HCT116 (cell line): Measurements from ENCODE around the gene ARPC5.

Experiments used
- CTCF ChIP-seq, 3 experiments: fragments of 200-600 bp in 1 of 3; sonication (generic) in 1 of 3; IDR thresholded peaks in 2 of 3; conservative IDR thresholded peaks in 1 of 3; 2 replicates each; pipeline ENCODE4 v1.5.1; 2012 to 2017; ENCODE audit warnings: low read depth in 2 of 3, low read length in 2 of 3, antibody characterized with exemption in 1 of 3, borderline replicate concordance in 1 of 3, control low read depth in 1 of 3, mild to moderate bottlenecking in 1 of 3, mixed read lengths in 1 of 3, mixed run types in 1 of 3, moderate library complexity in 1 of 3; ENCODE audit not compliant: insufficient read depth in 1 of 3
- POLR2A ChIP-seq: IDR thresholded peaks from 2 replicates; pipeline ENCODE4 v1.7.0; 2011; ENCODE audit warnings: borderline replicate concordance; ENCODE audit not compliant: insufficient read depth, insufficient read length; ENCODE audit errors: extremely low read depth
- SIN3A ChIP-seq: IDR thresholded peaks from 2 replicates; pipeline ENCODE4 v1.6.1; 2012; ENCODE audit warnings: low read depth
- SP1 ChIP-seq: IDR thresholded peaks from 2 replicates; pipeline ENCODE4 v1.6.1; 2012; ENCODE audit warnings: low read depth
- SRF ChIP-seq: IDR thresholded peaks from 2 replicates; pipeline ENCODE4 v1.6.1; 2012; ENCODE audit warnings: low read depth
- YY1 ChIP-seq: IDR thresholded peaks from 2 replicates; pipeline ENCODE4 v1.6.1; 2011; ENCODE audit warnings: low read length, low read depth, moderate library complexity, mild to moderate bottlenecking; ENCODE audit not compliant: insufficient replicate concordance; ENCODE audit errors: extremely low read depth
- ZNF274 ChIP-seq: fragments of 200-500 bp; sonication (Bioruptor generic); IDR thresholded peaks from 2 replicates; pipeline ENCODE4 v1.6.1; 2014; ENCODE audit warnings: mild to moderate bottlenecking, low read depth, low read length, inconsistent platforms
- TF ChIP-seq, protein P1 (sequence below): IDR thresholded peaks from 2 replicates; pipeline ENCODE4 v1.6.1; 2012; ENCODE audit warnings: low read depth

DNA sequence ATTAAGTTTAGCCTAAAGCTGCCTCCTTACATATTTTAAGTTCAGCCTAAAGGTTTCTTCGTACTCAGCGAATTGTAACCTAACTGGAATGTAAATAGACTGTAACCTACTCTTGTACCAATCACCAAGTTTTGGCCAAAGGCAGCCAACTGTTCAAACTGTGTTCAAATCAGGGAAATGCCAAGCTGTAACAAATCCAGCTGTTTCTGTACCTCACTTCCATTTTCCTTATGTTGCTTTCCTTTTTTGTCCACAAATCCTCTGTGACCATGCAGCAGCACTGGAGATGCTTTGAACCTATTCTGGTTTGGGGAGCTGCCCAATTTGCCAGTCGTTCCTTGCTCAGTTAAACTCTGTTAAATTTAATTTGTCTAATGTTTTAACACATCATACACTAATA, 20.8 kb upstream of the ARPC5 start:
- TF ChIP-seq YY1 (no peak), ZNF274 (no peak), CTCF (IDR thresholded peaks at IDR 0.05 in 2 of 3, conservative IDR thresholded peaks at IDR 0.05 in 1 of 3; ENCODE audit: borderline replicate concordance in 1 of 3, insufficient read depth in 1 of 3, low read depth in 2 of 3, low read length in 2 of 3) (no peak), POLR2A (no peak), SP1 (no peak), SIN3A (no peak), SRF (no peak)
- TF ChIP-seq, protein P1, sequence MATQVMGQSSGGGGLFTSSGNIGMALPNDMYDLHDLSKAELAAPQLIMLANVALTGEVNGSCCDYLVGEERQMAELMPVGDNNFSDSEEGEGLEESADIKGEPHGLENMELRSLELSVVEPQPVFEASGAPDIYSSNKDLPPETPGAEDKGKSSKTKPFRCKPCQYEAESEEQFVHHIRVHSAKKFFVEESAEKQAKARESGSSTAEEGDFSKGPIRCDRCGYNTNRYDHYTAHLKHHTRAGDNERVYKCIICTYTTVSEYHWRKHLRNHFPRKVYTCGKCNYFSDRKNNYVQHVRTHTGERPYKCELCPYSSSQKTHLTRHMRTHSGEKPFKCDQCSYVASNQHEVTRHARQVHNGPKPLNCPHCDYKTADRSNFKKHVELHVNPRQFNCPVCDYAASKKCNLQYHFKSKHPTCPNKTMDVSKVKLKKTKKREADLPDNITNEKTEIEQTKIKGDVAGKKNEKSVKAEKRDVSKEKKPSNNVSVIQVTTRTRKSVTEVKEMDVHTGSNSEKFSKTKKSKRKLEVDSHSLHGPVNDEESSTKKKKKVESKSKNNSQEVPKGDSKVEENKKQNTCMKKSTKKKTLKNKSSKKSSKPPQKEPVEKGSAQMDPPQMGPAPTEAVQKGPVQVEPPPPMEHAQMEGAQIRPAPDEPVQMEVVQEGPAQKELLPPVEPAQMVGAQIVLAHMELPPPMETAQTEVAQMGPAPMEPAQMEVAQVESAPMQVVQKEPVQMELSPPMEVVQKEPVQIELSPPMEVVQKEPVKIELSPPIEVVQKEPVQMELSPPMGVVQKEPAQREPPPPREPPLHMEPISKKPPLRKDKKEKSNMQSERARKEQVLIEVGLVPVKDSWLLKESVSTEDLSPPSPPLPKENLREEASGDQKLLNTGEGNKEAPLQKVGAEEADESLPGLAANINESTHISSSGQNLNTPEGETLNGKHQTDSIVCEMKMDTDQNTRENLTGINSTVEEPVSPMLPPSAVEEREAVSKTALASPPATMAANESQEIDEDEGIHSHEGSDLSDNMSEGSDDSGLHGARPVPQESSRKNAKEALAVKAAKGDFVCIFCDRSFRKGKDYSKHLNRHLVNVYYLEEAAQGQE, result no peak
